ENCODE measurements around the gene INAFM2. TPM values are rescaled to one million over a fixed set of nuclear protein-coding genes. Genes with fewer than 3 reads are reported as not detected.

INAFM2 gene
- polyA plus RNA-seq, 2 of the 4 experiments (the other 2 are of a cell fraction): 2.8 to 3.8 TPM

DNA sequence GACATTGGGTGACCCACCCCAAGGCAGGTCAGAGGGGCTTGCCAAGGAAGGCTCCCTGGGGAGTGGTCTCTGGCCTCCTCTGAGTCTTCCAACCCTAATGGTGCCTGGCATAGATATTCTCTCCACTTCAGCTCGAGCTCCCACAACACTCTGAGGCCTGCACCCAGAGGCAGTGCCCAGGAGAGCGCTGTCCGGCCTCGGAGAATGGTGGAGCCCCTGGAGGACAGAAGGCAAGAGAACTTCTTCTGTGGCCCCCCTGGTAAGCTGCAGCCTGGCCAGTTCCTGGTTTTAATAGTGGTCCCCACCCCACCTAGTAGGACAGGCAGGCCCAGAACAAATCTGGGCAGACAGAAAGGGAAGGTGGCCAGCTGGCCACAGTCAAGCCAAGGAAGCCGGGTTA, 41.5 kb downstream of the INAFM2 start:
- no peak for FAIRE-seq
- ChIA-PET POLR2A (no interaction called here), CTCF (interaction anchor here (0.7 to 9.5 kb wide), 10 partner anchors 11 to 82 kb away, joined by 3 to 135 read pairs (median 4); partner anchors contain the start of genes ANKRD63, CCDC9B and INAFM2)
- H3K4me3 ChIP-seq: no peak overlapping the region
- ATAC-seq: no peak
- WGBS (ENCODE audit: missing lambda C conversion rate): no CpG with 5 or more reads among the region's 5 CpGs
- TF ChIP-seq JUNB (IDR thresholded peaks at IDR 0.05): no peak
- no peak for TF ChIP-seq MAFK (IDR thresholded peaks at IDR 0.05; ENCODE audit: partially characterized antibody)
- no peak for TF ChIP-seq FOXS1 (CRISPR knock-in tag; IDR thresholded peaks at IDR 0.05)
- TF ChIP-seq TFCP2L1 (CRISPR knock-in tag; IDR thresholded peaks at IDR 0.05): no peak
- no peak for TF ChIP-seq NPAS2 (CRISPR knock-in tag; IDR thresholded peaks at IDR 0.05; ENCODE audit: borderline replicate concordance)
- TF ChIP-seq, protein P1, sequence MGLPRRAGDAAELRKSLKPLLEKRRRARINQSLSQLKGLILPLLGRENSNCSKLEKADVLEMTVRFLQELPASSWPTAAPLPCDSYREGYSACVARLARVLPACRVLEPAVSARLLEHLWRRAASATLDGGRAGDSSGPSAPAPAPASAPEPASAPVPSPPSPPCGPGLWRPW (IDR thresholded peaks at IDR 0.05): no peak
- no peak for TF ChIP-seq SREBF2 (IDR thresholded peaks at IDR 0.05)
- TF ChIP-seq JUN (IDR thresholded peaks at IDR 0.05): no peak
- TF ChIP-seq EHF (CRISPR knock-in tag; IDR thresholded peaks at IDR 0.05): no peak
- no peak for TF ChIP-seq MAZ (IDR thresholded peaks at IDR 0.05; ENCODE audit: borderline replicate concordance, low read depth, low read length)
- no peak overlapping the region for H3K27ac ChIP-seq
- H3K9me3 ChIP-seq: no peaks in the 10 kb centered on the region
- no peak overlapping the region for H3K4me2 ChIP-seq
- no peak for DNase-seq (ENCODE audit: low read depth in 1 of 2, low spot score in 1 of 2)
- H3K4me1 ChIP-seq: 0 out of 3 replicates have a peak, but pooled peaks cover 7% of the 10 kb centered on the region

GRCh38 chr15:40365624-40366456, 42.3 kb downstream of the INAFM2 start:
- TF ChIP-seq RNF2 (IDR thresholded peaks at IDR 0.05; ENCODE audit: borderline replicate concordance, low read depth): no peak
- no peak for TF ChIP-seq HOXB5 (CRISPR knock-in tag; IDR thresholded peaks at IDR 0.05)
- TF ChIP-seq, protein P2, sequence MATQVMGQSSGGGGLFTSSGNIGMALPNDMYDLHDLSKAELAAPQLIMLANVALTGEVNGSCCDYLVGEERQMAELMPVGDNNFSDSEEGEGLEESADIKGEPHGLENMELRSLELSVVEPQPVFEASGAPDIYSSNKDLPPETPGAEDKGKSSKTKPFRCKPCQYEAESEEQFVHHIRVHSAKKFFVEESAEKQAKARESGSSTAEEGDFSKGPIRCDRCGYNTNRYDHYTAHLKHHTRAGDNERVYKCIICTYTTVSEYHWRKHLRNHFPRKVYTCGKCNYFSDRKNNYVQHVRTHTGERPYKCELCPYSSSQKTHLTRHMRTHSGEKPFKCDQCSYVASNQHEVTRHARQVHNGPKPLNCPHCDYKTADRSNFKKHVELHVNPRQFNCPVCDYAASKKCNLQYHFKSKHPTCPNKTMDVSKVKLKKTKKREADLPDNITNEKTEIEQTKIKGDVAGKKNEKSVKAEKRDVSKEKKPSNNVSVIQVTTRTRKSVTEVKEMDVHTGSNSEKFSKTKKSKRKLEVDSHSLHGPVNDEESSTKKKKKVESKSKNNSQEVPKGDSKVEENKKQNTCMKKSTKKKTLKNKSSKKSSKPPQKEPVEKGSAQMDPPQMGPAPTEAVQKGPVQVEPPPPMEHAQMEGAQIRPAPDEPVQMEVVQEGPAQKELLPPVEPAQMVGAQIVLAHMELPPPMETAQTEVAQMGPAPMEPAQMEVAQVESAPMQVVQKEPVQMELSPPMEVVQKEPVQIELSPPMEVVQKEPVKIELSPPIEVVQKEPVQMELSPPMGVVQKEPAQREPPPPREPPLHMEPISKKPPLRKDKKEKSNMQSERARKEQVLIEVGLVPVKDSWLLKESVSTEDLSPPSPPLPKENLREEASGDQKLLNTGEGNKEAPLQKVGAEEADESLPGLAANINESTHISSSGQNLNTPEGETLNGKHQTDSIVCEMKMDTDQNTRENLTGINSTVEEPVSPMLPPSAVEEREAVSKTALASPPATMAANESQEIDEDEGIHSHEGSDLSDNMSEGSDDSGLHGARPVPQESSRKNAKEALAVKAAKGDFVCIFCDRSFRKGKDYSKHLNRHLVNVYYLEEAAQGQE (IDR thresholded peaks at IDR 0.05): no peak
- no peak for TF ChIP-seq HOXA7 (CRISPR knock-in tag; IDR thresholded peaks at IDR 0.05)
- TF ChIP-seq FOXS1 (CRISPR knock-in tag; IDR thresholded peaks at IDR 0.05): no peak
- no peak for TF ChIP-seq JUNB (IDR thresholded peaks at IDR 0.05)
- TF ChIP-seq, protein P3, sequence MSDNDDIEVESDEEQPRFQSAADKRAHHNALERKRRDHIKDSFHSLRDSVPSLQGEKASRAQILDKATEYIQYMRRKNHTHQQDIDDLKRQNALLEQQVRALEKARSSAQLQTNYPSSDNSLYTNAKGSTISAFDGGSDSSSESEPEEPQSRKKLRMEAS (IDR thresholded peaks at IDR 0.05): no peak
- TF ChIP-seq POLR2A (IDR thresholded peaks at IDR 0.05; ENCODE audit: low read length): no peak
- no peak for TF ChIP-seq RFX5 (IDR thresholded peaks at IDR 0.05)
- TF ChIP-seq, protein P1 (IDR thresholded peaks at IDR 0.05): no peak
- FAIRE-seq: no peak
- Histone ChIP-seq H3K4me2 (no peak overlapping the region), H3K4me3 (no peak overlapping the region), H3K27ac (no peak overlapping the region), H3K9me3 (no peaks in the 10 kb centered on the region), H3K4me1 (0 out of 3 replicates have a peak, but pooled peaks cover 7% of the 10 kb centered on the region)
- WGBS (ENCODE audit: missing lambda C conversion rate): 86% methylated on average over 10 of the region's 11 CpGs
- CTCF ChIA-PET: interaction anchor here (0.8 to 9.5 kb wide), 10 partner anchors 10 to 91 kb away, joined by 3 to 135 read pairs (median 10); partner anchors contain the start of genes CCDC9B, INAFM2 and IVD
- ATAC-seq: no peak
- POLR2A ChIA-PET: no interaction called here
- DNase-seq (ENCODE audit: low read depth in 1 of 2, low spot score in 1 of 2): no peak
